H9 (cell line): ENCODE results near the gene KLRC2. TPM values are rescaled to one million over a fixed set of nuclear protein-coding genes. Genes with fewer than 3 reads are reported as not detected.

ENCODE experiments used
- DNase-seq: peaks from one replicate; pipeline ENCODE4 v3.0.0-alpha.2; 2017
- H2AFZ ChIP-seq: one replicate; pipeline ENCODE4 v1.6.1; 2013; ENCODE audit warnings: mild to moderate bottlenecking, low read length, control low read depth, moderate library complexity
- H2AK5ac ChIP-seq: 2 replicates; pipeline ENCODE4 v1.6.1; 2013; ENCODE audit warnings: low read length, control low read depth, mixed read lengths; ENCODE audit not compliant: insufficient read length
- H2BK120ac ChIP-seq: one replicate; pipeline ENCODE4 v1.6.1; 2013; ENCODE audit warnings: low read depth, mild to moderate bottlenecking, low read length, control low read depth, inconsistent platforms; ENCODE audit not compliant: poor library complexity, severe bottlenecking
- H2BK12ac ChIP-seq: 2 replicates; pipeline ENCODE4 v1.6.1; 2013; ENCODE audit warnings: low read length, control low read depth, mixed read lengths, low read depth; ENCODE audit not compliant: insufficient read length
- H2BK15ac ChIP-seq: 2 replicates; pipeline ENCODE4 v1.6.1; 2013; ENCODE audit warnings: low read depth, low read length, control low read depth
- H2BK20ac ChIP-seq: one replicate; pipeline ENCODE4 v1.6.1; 2013; ENCODE audit warnings: low read depth, mild to moderate bottlenecking, low read length, control low read depth, inconsistent platforms; ENCODE audit not compliant: poor library complexity, severe bottlenecking
- H2BK5ac ChIP-seq: 2 replicates; pipeline ENCODE4 v1.6.1; 2013; ENCODE audit warnings: low read length, control low read depth, mixed read lengths; ENCODE audit not compliant: insufficient read length
- H3K14ac ChIP-seq: 2 replicates; pipeline ENCODE4 v1.6.1; 2013; ENCODE audit warnings: low read length, control low read depth; ENCODE audit not compliant: insufficient read depth
- H3K18ac ChIP-seq: 2 replicates; pipeline ENCODE4 v1.6.1; 2013; ENCODE audit warnings: low read depth, mild to moderate bottlenecking, mixed read lengths, low read length, control low read depth; ENCODE audit not compliant: insufficient read length
- H3K23ac ChIP-seq: 2 replicates; pipeline ENCODE4 v1.6.1; 2013; ENCODE audit warnings: low read length, control low read depth, mixed read lengths, low read depth; ENCODE audit not compliant: insufficient read length
- H3K23me2 ChIP-seq: 2 replicates; pipeline ENCODE4 v1.6.1; 2013; ENCODE audit warnings: low read depth, mild to moderate bottlenecking, mixed read lengths, low read length, control low read depth; ENCODE audit not compliant: insufficient read length, poor library complexity, severe bottlenecking
- H3K27ac ChIP-seq: 2 replicates; pipeline ENCODE4 v1.5.1; 2013; ENCODE audit warnings: low read length, control low read depth, mixed read lengths, low read depth; ENCODE audit not compliant: insufficient read length
- H3K27me3 ChIP-seq: 2 replicates; pipeline ENCODE4 v1.6.1; 2013; ENCODE audit warnings: low read length, control low read depth, inconsistent platforms; ENCODE audit not compliant: insufficient read depth
- H3K4ac ChIP-seq: 2 replicates; pipeline ENCODE4 v1.6.1; 2013; ENCODE audit warnings: low read depth, mild to moderate bottlenecking, control low read depth, inconsistent platforms, low read length, moderate library complexity
- H3K4me1 ChIP-seq: 2 replicates; pipeline ENCODE4 v1.6.1; 2013; ENCODE audit warnings: low read length, control low read depth, inconsistent platforms; ENCODE audit not compliant: insufficient read depth
- H3K4me2 ChIP-seq: 2 replicates; pipeline ENCODE4 v1.6.1; 2013; ENCODE audit warnings: low read length, control low read depth, mixed read lengths; ENCODE audit not compliant: insufficient read length, insufficient read depth
- H3K56ac ChIP-seq: 2 replicates; pipeline ENCODE4 v1.6.1; 2013; ENCODE audit warnings: low read depth, mild to moderate bottlenecking, mixed read lengths, low read length, control low read depth; ENCODE audit not compliant: insufficient read length
- H3K79me1 ChIP-seq: 2 replicates; pipeline ENCODE4 v1.6.1; 2013; ENCODE audit warnings: low read depth, mild to moderate bottlenecking, moderate library complexity, low read length, control low read depth, inconsistent platforms; ENCODE audit not compliant: insufficient read depth, poor library complexity, severe bottlenecking
- H3K79me2 ChIP-seq: 2 replicates; pipeline ENCODE4 v1.6.1; 2013; ENCODE audit warnings: low read length, control low read depth, inconsistent platforms; ENCODE audit not compliant: insufficient read depth
- H3K9ac ChIP-seq: 2 replicates; pipeline ENCODE4 v1.6.1; 2013; ENCODE audit warnings: low read length, control low read depth, mixed read lengths; ENCODE audit not compliant: insufficient read length; ENCODE audit errors: extremely low read depth
- H3K9me3 ChIP-seq: one replicate; pipeline ENCODE4 v1.6.1; 2013; ENCODE audit warnings: low read depth, low read length, inconsistent platforms; ENCODE audit not compliant: control insufficient read depth
- H3T11ph ChIP-seq: one replicate; pipeline ENCODE4 v1.6.1; 2013; ENCODE audit warnings: mild to moderate bottlenecking, low read length, control low read depth, inconsistent platforms
- H4K20me1 ChIP-seq: one replicate; pipeline ENCODE4 v1.6.1; 2013; ENCODE audit not compliant: control insufficient read depth, insufficient read length, insufficient read depth
- H4K5ac ChIP-seq: 2 replicates; pipeline ENCODE4 v1.6.1; 2013; ENCODE audit warnings: low read depth, mild to moderate bottlenecking, mixed read lengths, low read length, control low read depth; ENCODE audit not compliant: insufficient read length
- H4K8ac ChIP-seq: replicated peaks from 2 replicates; pipeline ENCODE4 v1.6.1; 2013; ENCODE audit warnings: low read length, control low read depth, mixed read lengths, low read depth; ENCODE audit not compliant: insufficient read length
- H4K91ac ChIP-seq: 2 replicates; pipeline ENCODE4 v1.6.1; 2013; ENCODE audit warnings: low read depth, mild to moderate bottlenecking, moderate library complexity, mixed read lengths, low read length, control low read depth; ENCODE audit not compliant: insufficient read length
- H3K27ac Mint-ChIP-seq, 3 experiments: 2 replicates in 2 of 3; 3 replicates in 1 of 3; pipeline ENCODE4 v1.8.0; 2020 to 2021; ENCODE audit warnings: mixed read lengths in 3 of 3, mild to moderate bottlenecking in 1 of 3, moderate library complexity in 1 of 3
- H3K27me3 Mint-ChIP-seq: 2 replicates; pipeline ENCODE4 v1.8.0; 2021; ENCODE audit warnings: low read depth, mild to moderate bottlenecking, moderate library complexity, mixed read lengths
- H3K36me3 Mint-ChIP-seq, 3 experiments: 2 replicates in 2 of 3; 3 replicates in 1 of 3; pipeline ENCODE4 v1.8.0; 2020 to 2021; ENCODE audit warnings: low read depth in 3 of 3, mixed read lengths in 3 of 3; ENCODE audit not compliant: insufficient read depth in 1 of 3
- H3K4me1 Mint-ChIP-seq, 2 experiments: 2 replicates each; pipeline ENCODE4 v1.8.0; 2020; ENCODE audit warnings: mixed read lengths in 2 of 2
- H3K4me3 Mint-ChIP-seq, 2 experiments: 2 replicates in 1 of 2; 3 replicates in 1 of 2; pipeline ENCODE4 v1.8.0; 2020 to 2021; ENCODE audit warnings: mild to moderate bottlenecking in 2 of 2, mixed read lengths in 2 of 2, moderate library complexity in 1 of 2
- H3K9me3 Mint-ChIP-seq, 2 experiments: 2 replicates in 1 of 2; 3 replicates in 1 of 2; pipeline ENCODE4 v1.8.0; 2020; ENCODE audit warnings: mild to moderate bottlenecking in 2 of 2, mixed read lengths in 2 of 2, moderate library complexity in 1 of 2
- CTCF ChIP-seq: fragments of 200-600 bp; sonication (generic); conservative IDR thresholded peaks from 3 replicates; pipeline ENCODE4 v1.8.0; 2021; ENCODE audit warnings: antibody characterized with exemption, mild to moderate bottlenecking
- WGBS: extraction: QIAGEN DNeasy Blood & Tissue Kit; methylation state at CpG from one replicate; pipeline ENCODE4 v1.1.7; 2013; ENCODE audit warnings: missing lambda C conversion rate, low lambda C conversion rate, mixed read lengths; ENCODE audit not compliant: insufficient read length; ENCODE audit errors: extremely low coverage; 5-methylcytosine and 5-hydroxymethylcytosine counted together
- total RNA-seq: library from RNA; stranded (reverse); gene quantifications from 2 replicates; pipeline ENCODE4 v1.2.1, GENCODE V29; 2021

Gene KLRC2
- total RNA-seq, 1 experiment from 2014 or later = not detected

GRCh38 chr12:10385166-10385613, 50.6 kb downstream of the KLRC2 start:
- Histone ChIP-seq H3K18ac (no peak overlapping the region), H2BK120ac (no peak overlapping the region), H3K4me2 (no peak overlapping the region), H4K8ac (no peak overlapping the region), H4K20me1 (no peaks in the 10 kb centered on the region), H3K23me2 (no peaks in the 10 kb centered on the region), H3K56ac (no peak overlapping the region), H3T11ph (no peak overlapping the region), H3K27ac (no peak overlapping the region), H3K4ac (no peak overlapping the region), H3K79me1 (no peaks in the 10 kb centered on the region), H3K23ac (no peak overlapping the region), H3K27me3 (no peaks in the 10 kb centered on the region), H2BK12ac (no peak overlapping the region), H3K79me2 (no peaks in the 10 kb centered on the region), H4K5ac (no peak overlapping the region), H2AK5ac (no peak overlapping the region), H2BK5ac (no peak overlapping the region), H3K9ac (no peak overlapping the region), H3K14ac (no peak overlapping the region), H2BK20ac (no peak overlapping the region), H4K91ac (no peak overlapping the region), H2AFZ (no peak overlapping the region), H2BK15ac (no peak overlapping the region), H3K4me1 (no peaks in the 10 kb centered on the region), H3K9me3 (no peaks in the 10 kb centered on the region)
- no CpG with 5 or more reads among the region's 2 CpGs for WGBS
- Mint-ChIP-seq H3K27me3 (no peaks in the 10 kb centered on the region), H3K4me1 (no peaks in the 10 kb centered on the region), H3K27ac (no peak overlapping the region), H3K9me3 (peaks cover 1 to 4% of the 10 kb centered on the region in 2 experiments; a peak in 2 of 5 replicates), H3K36me3 (no peaks in the 10 kb centered on the region), H3K4me3 (no peak overlapping the region)
- TF ChIP-seq CTCF = no peak
- no peak for DNase-seq
